ENCODE results near the gene LRRC46.

GRCh38 chr17:47873200-47874090 is 42.0 kb downstream of the LRRC46 start:
- TF ChIP-seq CTCF (IDR thresholded peaks at IDR 0.05 in 8 of 11, conservative IDR thresholded peaks at IDR 0.05 in 3 of 11) = no peak
- TF ChIP-seq POLR2A (IDR thresholded peaks at IDR 0.05) = no peak
- TF ChIP-seq POLR2AphosphoS5 (IDR thresholded peaks at IDR 0.05) = no peak

Data from spleen (tissue), 7 donors.